Endothelial cell (in vitro differentiated cells): ENCODE measurements around the gene NUDT16L1. TPM values are rescaled to one million over a fixed set of nuclear protein-coding genes. Genes with fewer than 3 reads are reported as not detected.
A peak's percentile ranks its signal among the peaks of the same experiment; 100 is the strongest.

Source experiments
- DNase-seq: peaks from one replicate; pipeline ENCODE4 v3.0.0; 2021; ENCODE audit warnings: low spot score
- H3K27ac Mint-ChIP-seq: one replicate; pipeline ENCODE4 v1.8.0; 2021; ENCODE audit warnings: mixed read lengths, inconsistent platforms; ENCODE audit not compliant: unreplicated experiment
- H3K27me3 Mint-ChIP-seq: one replicate; pipeline ENCODE4 v1.8.0; 2021; ENCODE audit warnings: mild to moderate bottlenecking, moderate library complexity, mixed read lengths, inconsistent platforms; ENCODE audit not compliant: unreplicated experiment
- H3K36me3 Mint-ChIP-seq: one replicate; pipeline ENCODE4 v1.8.0; 2021; ENCODE audit warnings: mild to moderate bottlenecking, low read depth, mixed read lengths, inconsistent platforms; ENCODE audit not compliant: unreplicated experiment
- H3K4me1 Mint-ChIP-seq: one replicate; pipeline ENCODE4 v1.8.0; 2021; ENCODE audit warnings: mild to moderate bottlenecking, mixed read lengths, inconsistent platforms; ENCODE audit not compliant: unreplicated experiment
- H3K4me3 Mint-ChIP-seq: one replicate; pipeline ENCODE4 v1.8.0; 2021; ENCODE audit warnings: mild to moderate bottlenecking, mixed read lengths, inconsistent platforms; ENCODE audit not compliant: unreplicated experiment
- H3K9me3 Mint-ChIP-seq: one replicate; pipeline ENCODE4 v1.8.0; 2021; ENCODE audit warnings: mixed read lengths, inconsistent platforms; ENCODE audit not compliant: unreplicated experiment
- microRNA-seq: library from miRNA; unstranded; fragments of <30 nt; microRNA quantifications from one replicate; pipeline ENCODE4, GENCODE V29; 2020; ENCODE audit not compliant: unreplicated experiment
- total RNA-seq: library from RNA; stranded (reverse); fragmentation: NEBNext Ultra II Directional; extraction: Animal tissue kit (Norgen Biotek cat#: 25700); gene quantifications from one replicate; pipeline ENCODE4 v1.2.1, GENCODE V29; 2021; ENCODE audit not compliant: unreplicated experiment
- TF ChIP-seq, protein P1 (sequence below): fragments of 200-600 bp; sonication (generic); IDR thresholded peaks from one replicate; pipeline ENCODE4 v1.5.0; 2021; ENCODE audit warnings: antibody characterized with exemption; ENCODE audit not compliant: unreplicated experiment

Gene NUDT16L1
- total RNA-seq, 1 donor from 2014 or later: 43.1 TPM

DNA sequence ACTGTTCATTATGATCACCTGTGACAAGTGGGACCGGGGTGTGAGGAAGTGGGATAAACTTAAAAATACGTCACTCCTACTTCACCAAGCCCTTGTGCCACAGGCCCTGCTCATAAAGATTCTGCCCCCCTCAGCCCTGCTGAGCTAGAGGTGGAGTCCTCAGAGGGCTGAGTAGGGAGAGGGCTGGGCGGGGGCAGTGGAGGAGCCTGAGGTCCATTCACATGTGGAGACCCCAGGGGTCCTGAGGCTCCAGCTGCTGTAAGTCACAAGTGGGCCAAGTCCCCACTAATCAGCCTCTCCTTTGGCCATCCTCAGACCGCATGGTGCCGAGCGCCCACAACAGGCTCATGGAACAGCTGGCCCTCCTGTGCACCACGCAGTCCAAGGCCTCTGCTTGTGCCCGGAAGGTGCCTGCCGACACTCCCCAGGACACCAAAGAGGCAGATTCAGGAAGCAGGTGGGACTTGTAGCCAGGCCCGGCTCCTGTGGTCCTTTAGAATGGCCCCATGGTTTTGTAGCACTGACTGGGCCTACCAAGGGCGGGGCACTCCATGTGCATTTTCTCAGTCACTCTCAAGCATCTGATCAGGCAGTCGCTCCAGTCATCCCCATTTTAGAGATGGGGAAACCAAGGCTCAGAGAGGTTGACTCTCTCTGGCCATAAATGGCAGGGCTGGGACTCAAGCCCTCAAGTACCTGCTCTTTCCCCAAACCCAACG lies 51.4 kb downstream of the NUDT16L1 start:
- H3K36me3 Mint-ChIP-seq: peaks cover 4% of the 10 kb centered on the region
- H3K4me1 Mint-ChIP-seq: no peaks in the 10 kb centered on the region
- H3K27ac Mint-ChIP-seq: no peak overlapping the region
- peaks cover 1% of the 10 kb centered on the region for H3K27me3 Mint-ChIP-seq
- H3K4me3 Mint-ChIP-seq: no peak overlapping the region
- H3K9me3 Mint-ChIP-seq: no peaks in the 10 kb centered on the region
- no peak for DNase-seq
- TF ChIP-seq, protein P1, sequence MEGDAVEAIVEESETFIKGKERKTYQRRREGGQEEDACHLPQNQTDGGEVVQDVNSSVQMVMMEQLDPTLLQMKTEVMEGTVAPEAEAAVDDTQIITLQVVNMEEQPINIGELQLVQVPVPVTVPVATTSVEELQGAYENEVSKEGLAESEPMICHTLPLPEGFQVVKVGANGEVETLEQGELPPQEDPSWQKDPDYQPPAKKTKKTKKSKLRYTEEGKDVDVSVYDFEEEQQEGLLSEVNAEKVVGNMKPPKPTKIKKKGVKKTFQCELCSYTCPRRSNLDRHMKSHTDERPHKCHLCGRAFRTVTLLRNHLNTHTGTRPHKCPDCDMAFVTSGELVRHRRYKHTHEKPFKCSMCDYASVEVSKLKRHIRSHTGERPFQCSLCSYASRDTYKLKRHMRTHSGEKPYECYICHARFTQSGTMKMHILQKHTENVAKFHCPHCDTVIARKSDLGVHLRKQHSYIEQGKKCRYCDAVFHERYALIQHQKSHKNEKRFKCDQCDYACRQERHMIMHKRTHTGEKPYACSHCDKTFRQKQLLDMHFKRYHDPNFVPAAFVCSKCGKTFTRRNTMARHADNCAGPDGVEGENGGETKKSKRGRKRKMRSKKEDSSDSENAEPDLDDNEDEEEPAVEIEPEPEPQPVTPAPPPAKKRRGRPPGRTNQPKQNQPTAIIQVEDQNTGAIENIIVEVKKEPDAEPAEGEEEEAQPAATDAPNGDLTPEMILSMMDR: no peak

GRCh38 chr16:4745274-4745569 lies 51.9 kb downstream of the NUDT16L1 start:
- H3K27me3 Mint-ChIP-seq: peaks cover 1% of the 10 kb centered on the region
- DNase-seq: no peak
- peaks cover 4% of the 10 kb centered on the region for H3K36me3 Mint-ChIP-seq
- TF ChIP-seq, protein P1: no peak
- no peak overlapping the region for H3K4me3 Mint-ChIP-seq
- H3K9me3 Mint-ChIP-seq: no peaks in the 10 kb centered on the region
- no peak overlapping the region for H3K27ac Mint-ChIP-seq
- H3K4me1 Mint-ChIP-seq: no peaks in the 10 kb centered on the region

Small RNA genes lying within 50 kb of the gene (microRNA-seq; reads per million reads assigned to microRNA genes)
- gene MIR6769A: 1.0 reads per million, percentile 13 among the genes with 10 or more reads in this experiment

Other genes starting within 250 kb of the NUDT16L1 start
- gene NMRAL1, start 218.9 kb upstream of the NUDT16L1 start, total RNA-seq: 35.3 TPM
- gene HMOX2, start 217.2 kb upstream of the NUDT16L1 start, total RNA-seq: 225 TPM
- gene CDIP1, start 154.8 kb upstream of the NUDT16L1 start, total RNA-seq: 25.6 TPM
- 0.54 TPM for gene C16orf96, start 137.2 kb upstream of the NUDT16L1 start, total RNA-seq
- gene UBALD1, start 78.7 kb upstream of the NUDT16L1 start, total RNA-seq: 31.0 TPM
- gene MGRN1, start 68.7 kb upstream of the NUDT16L1 start, total RNA-seq: 82.5 TPM
- 15.6 TPM for gene ANKS3, start 40.7 kb downstream of the NUDT16L1 start, total RNA-seq
- gene DNAAF8, start 41.0 kb downstream of the NUDT16L1 start, total RNA-seq: 0.18 TPM
- 32.8 TPM for gene ZNF500, start 73.6 kb downstream of the NUDT16L1 start, total RNA-seq
- 11.5 TPM for gene SEPTIN12, start 94.8 kb downstream of the NUDT16L1 start, total RNA-seq
- not detected for gene SMIM22, start 101.8 kb downstream of the NUDT16L1 start, total RNA-seq
- gene ROGDI, start 109.1 kb downstream of the NUDT16L1 start, total RNA-seq: 46.2 TPM
- 111 TPM for gene GLYR1, start 153.7 kb downstream of the NUDT16L1 start, total RNA-seq
- gene UBN1, start 153.9 kb downstream of the NUDT16L1 start, total RNA-seq: 36.4 TPM
- gene PPL, start 243.6 kb downstream of the NUDT16L1 start, total RNA-seq: 1.1 TPM